K562 (cell line): ENCODE measurements around the gene PPIH.
"Not testable (repeated sequence)": the region's sequence is repeated elsewhere in the genome, so short reads cannot be mapped to it uniquely, and the experiment has no call there.

Experiments used
- ARID4B ChIP-seq: sonication (generic); formaldehyde crosslinking; IDR thresholded peaks from 2 replicates; pipeline ENCODE4 v1.8.0; 2022; ENCODE audit warnings: mild to moderate bottlenecking, missing genetic modification reagents
- ATF4 ChIP-seq: fragments of 450-650 bp; formaldehyde crosslinking; IDR thresholded peaks from 2 replicates; pipeline ENCODE4 v1.4.0; 2022; ENCODE audit warnings: mild to moderate bottlenecking, moderate library complexity
- CHD2 ChIP-seq: IDR thresholded peaks from 2 replicates; pipeline ENCODE4 v1.6.1; 2011; ENCODE audit warnings: low read depth, low read length
- CTCF ChIP-seq, 3 experiments: IDR thresholded peaks in 2 of 3; conservative IDR thresholded peaks in 1 of 3; 2 replicates each; pipeline ENCODE4 v1.5.1; 2011 to 2012; ENCODE audit warnings: low read length in 3 of 3, mild to moderate bottlenecking in 3 of 3, control low read depth in 2 of 3, improper control_type of control experiment in 1 of 3, inconsistent platforms in 1 of 3, low read depth in 1 of 3, mixed read lengths in 1 of 3, moderate library complexity in 1 of 3; ENCODE audit not compliant: insufficient read depth in 2 of 3
- DEAF1 ChIP-seq: fragments of 450-650 bp; formaldehyde crosslinking; IDR thresholded peaks from 2 replicates; pipeline ENCODE4 v1.4.0; 2020; ENCODE audit warnings: mild to moderate bottlenecking, moderate library complexity
- ETV6 ChIP-seq, 3 experiments: fragments of 150-350 bp in 1 of 3; sonication (generic) in 1 of 3; formaldehyde crosslinking in 1 of 3; IDR thresholded peaks; 2 replicates each; pipeline versions ENCODE4 v1.6.1 to v1.8.0; 2014 to 2022; ENCODE audit warnings: borderline replicate concordance in 2 of 3, low read depth in 2 of 3, antibody characterized with exemption in 1 of 3, low read length in 1 of 3, mild to moderate bottlenecking in 1 of 3, missing genetic modification reagents in 1 of 3
- EZH2 ChIP-seq: IDR thresholded peaks from 2 replicates; pipeline ENCODE4 v1.6.1; 2012; ENCODE audit warnings: low read depth, mild to moderate bottlenecking, inconsistent platforms, low read length, borderline replicate concordance
- JUN ChIP-seq, 2 experiments: sonication (generic) in 1 of 2; formaldehyde crosslinking in 1 of 2; IDR thresholded peaks; 2 replicates each; pipeline versions ENCODE4 v1.6.1 to v1.8.0; 2012 to 2022; ENCODE audit warnings: borderline replicate concordance in 2 of 2, mild to moderate bottlenecking in 2 of 2, improper control_type of control experiment in 1 of 2, low read depth in 1 of 2, low read length in 1 of 2, missing genetic modification reagents in 1 of 2
- POLR2A ChIP-seq: fragments of 450-650 bp; conservative IDR thresholded peaks from 2 replicates; pipeline ENCODE4 v1.6.1; 2016
- RUNX1 ChIP-seq: sonication (generic); IDR thresholded peaks from 2 replicates; pipeline ENCODE4 v1.6.1; 2016; ENCODE audit warnings: antibody characterized with exemption, low read depth
- SIN3B ChIP-seq: fragments of 450-650 bp; IDR thresholded peaks from 2 replicates; pipeline ENCODE4 v1.6.1; 2017; ENCODE audit warnings: low read depth, mild to moderate bottlenecking, moderate library complexity
- SRSF9 ChIP-seq: fragments of 200-400 bp; formaldehyde crosslinking; IDR thresholded peaks from 2 replicates; pipeline ENCODE4 v1.6.1; 2017; ENCODE audit warnings: low read depth, low read length, borderline replicate concordance
- ZBTB7A ChIP-seq: IDR thresholded peaks from 2 replicates; pipeline ENCODE4 v1.6.1; 2011; ENCODE audit warnings: low read depth, mild to moderate bottlenecking, low read length, moderate library complexity, borderline replicate concordance; ENCODE audit not compliant: control insufficient read depth
- ZNF583 ChIP-seq: fragments of 250-450 bp; sonication (Bioruptor Pico); IDR thresholded peaks from 2 replicates; pipeline ENCODE4 v1.4.0; 2020

DNA sequence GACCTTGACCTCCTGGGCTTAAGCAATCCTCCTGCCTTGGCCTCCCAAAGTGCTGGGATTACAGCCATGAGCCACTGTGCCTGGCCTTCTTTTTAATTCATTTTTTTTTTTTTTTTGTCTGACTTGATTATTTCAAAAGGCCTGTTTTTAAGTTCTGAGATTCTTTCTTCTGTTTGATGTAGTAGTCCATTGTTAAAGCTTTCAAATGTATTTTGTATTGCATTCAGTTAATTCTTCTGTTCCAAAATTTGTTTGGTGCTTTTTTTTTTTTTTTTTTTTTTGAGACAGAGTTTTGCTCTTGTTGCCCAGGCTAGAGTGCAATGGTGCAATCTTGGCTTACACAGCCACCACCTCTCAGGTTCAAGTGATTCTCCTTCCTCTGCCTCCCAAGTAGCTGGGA lies 56.2 kb downstream of the PPIH start:
- TF ChIP-seq EZH2; JUN (IDR thresholded peaks at IDR 0.05; ENCODE audit: borderline replicate concordance, low read depth, low read length); JUN (CRISPR knock-in tag; IDR thresholded peaks at IDR 0.05; ENCODE audit: borderline replicate concordance); ATF4; SRSF9; RUNX1; CTCF (IDR thresholded peaks at IDR 0.05 in 2 of 3, conservative IDR thresholded peaks at IDR 0.05 in 1 of 3; ENCODE audit: insufficient read depth in 2 of 3, low read depth in 1 of 3, low read length in 3 of 3); POLR2A; ZNF583; DEAF1; CHD2; ETV6 (IDR thresholded peaks at IDR 0.05; ENCODE audit: borderline replicate concordance in 1 of 2, low read depth in 2 of 2, low read length in 1 of 2); ETV6 (CRISPR knock-in tag; IDR thresholded peaks at IDR 0.05; ENCODE audit: borderline replicate concordance); ZBTB7A; ARID4B; SIN3B: not testable (repeated sequence)
